Uterus (tissue), 4 donors: ENCODE data around the gene PKD2. TPM values are rescaled to one million over a fixed set of nuclear protein-coding genes. Genes with fewer than 3 reads are reported as not detected.

Experiments used
- DNase-seq, 2 donors: peaks; one replicate each; pipeline ENCODE4 v3.0.0-alpha.2; 2019 to 2020
- H3K27ac ChIP-seq, 2 donors: fragments of 200-600 bp; sonication (generic); 1 replicate in 1 of 2; 2 replicates in 1 of 2; pipeline ENCODE4 v1.5.1; 2016 to 2018
- H3K27me3 ChIP-seq, 2 donors: fragments of 200-600 bp; sonication (generic); one replicate each; pipeline ENCODE4 v1.5.1; 2018 to 2019; ENCODE audit warnings: control low read depth in 1 of 2
- H3K36me3 ChIP-seq, 2 donors: fragments of 200-600 bp; sonication (generic); one replicate each; pipeline ENCODE4 v1.5.1; 2019; ENCODE audit warnings: control low read depth in 1 of 2
- H3K4me1 ChIP-seq, 2 donors: fragments of 200-600 bp; sonication (generic); one replicate each; pipeline ENCODE4 v1.5.1; 2018 to 2019; ENCODE audit warnings: control low read depth in 1 of 2
- H3K4me3 ChIP-seq, 2 donors: fragments of 200-600 bp; sonication (generic); 1 replicate in 1 of 2; 2 replicates in 1 of 2; pipeline ENCODE4 v1.5.1; 2018 to 2019; ENCODE audit warnings: mild to moderate bottlenecking in 1 of 2
- H3K9me3 ChIP-seq, 2 donors: fragments of 200-600 bp; sonication (generic); one replicate each; pipeline ENCODE4 v1.5.1; 2019; ENCODE audit warnings: control low read depth in 1 of 2
- CTCF ChIP-seq, 4 experiments: fragments of 200-600 bp in 2 of 4; fragments of 450-650 bp in 2 of 4; sonication (generic) in 2 of 4; IDR thresholded peaks; one replicate each; pipeline ENCODE4 v1.5.1; 2016 to 2019; ENCODE audit warnings: antibody characterized with exemption in 4 of 4, mild to moderate bottlenecking in 2 of 4, moderate library complexity in 1 of 4
- POLR2A ChIP-seq, 2 donors: fragments of 450-650 bp; IDR thresholded peaks; one replicate each; pipeline ENCODE4 v1.6.1; 2016; ENCODE audit warnings: antibody characterized with exemption in 2 of 2, mild to moderate bottlenecking in 1 of 2, moderate library complexity in 1 of 2
- intact Hi-C: fragments of 100-400 bp; cut with DNase I; formaldehyde crosslinking; loops from one replicate; pipeline ENCODE4 v1.15.1; 2023; ENCODE audit warnings: low total_unique reads
- total RNA-seq, 4 donors: library from RNA; depleted of rRNA in 3 of 4; stranded (reverse); fragments of >200 nt in 3 of 4; gene quantifications; one replicate each; pipeline versions ENCODE4 v1.1.0 to v1.2.4, GENCODE V29; 2014 to 2023
- donor health status: DM: yes; HTN: yes; CAD: no.

The PKD2 gene
- total RNA-seq, 4 donors from 2014 or later, result 129 to 190 (median 134) TPM

DNA sequence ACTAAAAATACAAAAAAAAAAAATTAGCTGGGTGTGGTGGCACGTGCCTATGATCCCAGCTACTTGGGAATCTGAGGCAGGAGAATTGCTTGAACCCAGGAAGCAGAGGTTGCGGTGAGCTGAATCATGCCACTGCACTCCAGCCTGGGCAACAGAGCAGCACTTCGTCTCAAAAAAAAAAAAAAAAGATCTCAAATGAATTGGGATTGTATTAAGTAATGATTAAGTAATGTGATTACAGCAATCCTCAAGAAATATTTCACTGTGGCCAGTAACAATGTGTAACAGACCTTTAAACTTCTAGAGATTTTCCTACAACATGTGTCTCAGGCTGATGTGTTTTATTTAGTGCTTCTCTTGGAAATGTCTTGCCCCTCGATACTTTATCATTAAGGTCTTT, 46.8 kb downstream of the PKD2 start:
- Histone ChIP-seq H3K27me3 (no peaks in the 10 kb centered on the region), H3K9me3 (no peaks in the 10 kb centered on the region), H3K4me1 (no peaks in the 10 kb centered on the region), H3K27ac (no peak overlapping the region), H3K36me3 (no peaks in the 10 kb centered on the region), H3K4me3 (no peak overlapping the region)
- no peak for TF ChIP-seq CTCF (IDR thresholded peaks at IDR 0.05)
- TF ChIP-seq POLR2A (IDR thresholded peaks at IDR 0.05), result no peak
- DNase-seq, result no peak
- intact Hi-C loops, result no loop called here

DNA sequence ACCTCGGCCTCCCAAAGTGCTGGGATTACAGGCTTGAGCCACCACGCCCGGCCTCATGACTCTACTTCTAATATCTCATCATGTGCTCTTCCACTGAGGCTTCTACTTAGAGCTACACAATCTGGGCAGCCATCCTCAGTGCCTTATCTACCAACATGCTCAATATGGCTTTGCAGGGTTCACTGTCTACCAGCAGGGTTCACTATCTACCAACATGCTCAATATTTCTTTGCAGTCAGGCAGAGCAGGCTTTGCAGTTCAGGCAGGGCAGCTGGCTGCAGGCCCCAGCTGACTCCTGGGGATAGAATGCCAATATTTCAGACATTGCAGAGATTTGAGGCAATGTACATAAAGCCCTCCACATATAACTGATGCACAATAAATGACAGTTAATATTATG, 47.5 kb downstream of the PKD2 start:
- Histone ChIP-seq H3K9me3 (no peaks in the 10 kb centered on the region), H3K27me3 (no peaks in the 10 kb centered on the region), H3K4me3 (no peak overlapping the region), H3K4me1 (no peaks in the 10 kb centered on the region), H3K27ac (no peak overlapping the region), H3K36me3 (no peaks in the 10 kb centered on the region)
- TF ChIP-seq CTCF (IDR thresholded peaks at IDR 0.05), result peak; percentile 8 to 54 (median 30)
- no peak for TF ChIP-seq POLR2A (IDR thresholded peaks at IDR 0.05)
- no peak for DNase-seq
- intact Hi-C loops, result no loop called here

DNA sequence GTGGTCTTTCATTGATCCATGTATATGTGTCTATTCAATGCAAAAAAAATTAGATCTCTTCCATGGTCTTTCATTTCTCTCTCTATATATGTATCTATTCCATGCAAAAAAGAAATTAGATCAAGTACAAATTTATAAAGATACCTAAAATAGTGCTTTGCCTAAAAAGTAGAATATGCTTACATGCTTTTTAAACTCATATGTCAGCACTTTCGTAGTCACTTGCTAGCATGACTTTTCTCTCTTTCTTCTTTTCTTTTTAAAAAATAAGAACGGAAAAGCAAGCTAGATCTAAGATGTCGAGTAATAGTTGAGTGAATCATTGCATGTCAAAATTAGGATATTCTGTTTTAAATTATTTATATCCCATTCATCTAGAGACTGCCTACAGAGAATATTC, 50.9 kb downstream of the PKD2 start:
- no peaks in the 10 kb centered on the region for H3K9me3 ChIP-seq
- H3K4me1 ChIP-seq, result no peaks in the 10 kb centered on the region
- H3K4me3 ChIP-seq, result no peak overlapping the region
- H3K27ac ChIP-seq, result no peak overlapping the region
- intact Hi-C loops, result no loop called here
- H3K36me3 ChIP-seq, result no peaks in the 10 kb centered on the region
- TF ChIP-seq CTCF (IDR thresholded peaks at IDR 0.05), result no peak
- no peak for TF ChIP-seq POLR2A (IDR thresholded peaks at IDR 0.05)
- no peak for DNase-seq
- no peaks in the 10 kb centered on the region for H3K27me3 ChIP-seq

DNA sequence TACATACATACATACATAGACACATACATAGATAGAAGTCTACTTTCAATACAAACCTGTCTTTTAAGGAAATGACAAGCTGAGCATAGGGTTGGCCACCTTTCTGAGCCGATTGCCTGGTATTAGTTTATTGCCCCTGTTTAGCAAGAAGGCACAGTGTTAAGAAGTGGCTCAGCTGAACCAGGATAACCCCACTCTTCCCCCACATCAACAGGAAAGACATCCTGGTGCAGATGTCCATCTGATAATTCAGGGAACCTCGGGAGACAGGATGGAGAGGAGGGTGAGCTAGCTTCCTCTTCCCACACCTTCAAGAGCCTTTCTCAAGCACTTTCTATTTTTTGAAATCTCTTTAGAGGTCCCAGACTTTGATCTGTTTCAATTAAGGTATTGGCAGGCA, 52.3 kb downstream of the PKD2 start:
- no peak for DNase-seq
- no peaks in the 10 kb centered on the region for H3K36me3 ChIP-seq
- intact Hi-C loops, result no loop called here
- no peaks in the 10 kb centered on the region for H3K4me1 ChIP-seq
- no peaks in the 10 kb centered on the region for H3K27me3 ChIP-seq
- H3K4me3 ChIP-seq, result no peak overlapping the region
- no peaks in the 10 kb centered on the region for H3K9me3 ChIP-seq
- TF ChIP-seq CTCF (IDR thresholded peaks at IDR 0.05) (no peak), POLR2A (IDR thresholded peaks at IDR 0.05) (no peak)
- peak overlapping the region; percentile 5 to 28 for H3K27ac ChIP-seq

DNA sequence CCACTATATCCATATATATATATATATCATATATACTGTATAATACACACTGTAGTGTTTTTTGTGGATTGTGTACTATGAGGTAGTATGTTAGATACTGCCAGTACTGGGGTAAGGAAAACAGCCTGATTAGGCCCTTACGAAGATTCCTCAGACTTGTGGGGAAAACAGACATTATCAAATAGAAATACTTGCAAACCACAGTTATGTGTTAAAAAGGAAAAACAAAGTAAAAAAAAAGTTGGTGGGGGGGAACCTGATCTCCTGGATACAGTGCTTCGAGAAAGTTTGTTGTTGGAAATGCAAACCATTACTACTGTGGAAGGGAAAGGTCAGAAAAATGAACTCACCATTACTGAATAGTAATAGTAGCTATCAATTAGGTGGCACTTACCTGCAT, 53.0 kb downstream of the PKD2 start:
- H3K27ac ChIP-seq, result peak overlapping the region in 1 of 2 donors; percentile 7
- no peak overlapping the region for H3K4me3 ChIP-seq
- no peaks in the 10 kb centered on the region for H3K36me3 ChIP-seq
- no peaks in the 10 kb centered on the region for H3K9me3 ChIP-seq
- TF ChIP-seq CTCF (IDR thresholded peaks at IDR 0.05) (no peak), POLR2A (IDR thresholded peaks at IDR 0.05) (no peak)
- no peak for DNase-seq
- intact Hi-C loops, result no loop called here
- no peaks in the 10 kb centered on the region for H3K4me1 ChIP-seq
- H3K27me3 ChIP-seq, result no peaks in the 10 kb centered on the region
